Endothelial cell of umbilical vein (primary cell): ENCODE measurements around the gene GAPDH. TPM values are rescaled to one million over a fixed set of nuclear protein-coding genes. Genes with fewer than 3 reads are reported as not detected.
A peak's percentile ranks its signal among the peaks of the same experiment; 100 is the strongest.
"Not testable (repeated sequence)": the region's sequence is repeated elsewhere in the genome, so short reads cannot be mapped to it uniquely, and the experiment has no call there.

ENCODE experiments used
- BruUV-seq: library from RNA; stranded (reverse); fragments of 400-500 nt; replicated peaks from 2 replicates; lab custom pipeline; 2021; lab: Mats Ljungman, UMichigan
- CTCF ChIA-PET: fragments of 300-600, 350-600 bp; sonication (Branson Sonifier 250); formaldehyde crosslinking; loops from one replicate; lab custom pipeline; 2021; ENCODE audit warnings: antibody characterized with exemption, inconsistent platforms; lab: Charles Lee
- POLR2A ChIA-PET: fragments of 300-600, 350-600 bp; sonication (Branson Sonifier 250); formaldehyde crosslinking; loops from one replicate; lab custom pipeline; 2021; ENCODE audit warnings: antibody characterized with exemption, inconsistent platforms; lab: Charles Lee
- DNase-seq: peaks from one replicate; pipeline ENCODE4 v3.0.0-alpha.2; 2011; ENCODE audit warnings: low read depth, low spot score
- FAIRE-seq: peaks from 2 replicates; lab custom pipeline; 2011; peaks lifted over from hg19 to GRCh38; lab: Jason Lieb, UNC
- H2AFZ ChIP-seq: 2 replicates; pipeline ENCODE4 v1.6.0; 2012; ENCODE audit warnings: low read depth, low read length, control low read depth, inconsistent platforms
- H3K27ac ChIP-seq: 2 replicates; pipeline ENCODE4 v1.5.1; 2011; ENCODE audit warnings: low read depth, mild to moderate bottlenecking, control low read depth, low read length, moderate library complexity; ENCODE audit not compliant: insufficient read depth
- H3K27me3 ChIP-seq, 2 experiments: 2 replicates each; pipeline versions ENCODE4 v1.6.0 to v1.6.1; 2011; ENCODE audit warnings: low read length in 2 of 2, mixed read lengths in 1 of 2; ENCODE audit not compliant: control insufficient read depth in 2 of 2, insufficient read depth in 2 of 2
- H3K36me3 ChIP-seq, 2 experiments: 2 replicates in 1 of 2; 3 replicates in 1 of 2; pipeline ENCODE4 v1.5.1; 2011; ENCODE audit warnings: low read length in 2 of 2, mild to moderate bottlenecking in 1 of 2, moderate library complexity in 1 of 2; ENCODE audit not compliant: control insufficient read depth in 2 of 2, insufficient read depth in 2 of 2; ENCODE audit errors: extremely low read depth in 1 of 2
- H3K4me1 ChIP-seq: 3 replicates; pipeline ENCODE4 v1.5.1; 2011; ENCODE audit warnings: mild to moderate bottlenecking, low read length; ENCODE audit not compliant: control insufficient read depth, insufficient read depth; ENCODE audit errors: extremely low read depth
- H3K4me2 ChIP-seq: 2 replicates; pipeline ENCODE4 v1.6.1; 2011; ENCODE audit warnings: low read length, control low read depth, mixed read lengths; ENCODE audit not compliant: insufficient read depth
- H3K4me3 ChIP-seq, 3 experiments: fragments of 200-600 bp in 1 of 3; sonication (generic), shearing (Covaris generic) in 1 of 3; replicated peaks in 1 of 3; 2 replicates each; pipeline ENCODE4 v1.5.1; 2011 to 2016; ENCODE audit warnings: control low read depth in 3 of 3, low read length in 3 of 3, mild to moderate bottlenecking in 2 of 3, inconsistent platforms in 1 of 3, low read depth in 1 of 3, moderate library complexity in 1 of 3; ENCODE audit not compliant: insufficient read depth in 1 of 3
- H3K79me2 ChIP-seq: 2 replicates; pipeline ENCODE4 v1.6.0; 2012; ENCODE audit warnings: low read length, inconsistent platforms; ENCODE audit not compliant: control insufficient read depth, insufficient read depth
- H3K9ac ChIP-seq: replicated peaks from 2 replicates; pipeline ENCODE3; 2011; ENCODE audit warnings: low read length, control low read depth; ENCODE audit not compliant: insufficient read depth; ENCODE audit errors: extremely low read depth
- H3K9me1 ChIP-seq: replicated peaks from 3 replicates; pipeline ENCODE4 v1.6.0; 2011; ENCODE audit warnings: mild to moderate bottlenecking, low read length; ENCODE audit not compliant: control insufficient read depth, insufficient read depth; ENCODE audit errors: extremely low read depth
- H3K9me3 ChIP-seq: replicated peaks from 2 replicates; pipeline ENCODE4 v1.5.1; 2012; ENCODE audit warnings: low read length, inconsistent platforms; ENCODE audit not compliant: control insufficient read depth, insufficient read depth
- H4K20me1 ChIP-seq: replicated peaks from 2 replicates; pipeline ENCODE3; 2011; ENCODE audit warnings: mild to moderate bottlenecking, low read length; ENCODE audit not compliant: control insufficient read depth, insufficient read depth; ENCODE audit errors: extremely low read depth
- CTCF ChIP-seq, 2 donors: IDR thresholded peaks; 1 replicate in 1 of 2; 2 replicates in 1 of 2; pipeline ENCODE4 v1.5.1; 2011; ENCODE audit warnings: low read length in 2 of 2, mild to moderate bottlenecking in 2 of 2, moderate library complexity in 2 of 2, control low read depth in 1 of 2, inconsistent platforms in 1 of 2, low read depth in 1 of 2; ENCODE audit not compliant: insufficient read depth in 1 of 2; ENCODE audit errors: extremely low read depth in 1 of 2
- dilution Hi-C: fragments of 300-500 bp; cut with MboI; formaldehyde crosslinking; loops from one replicate; pipeline ENCODE4 v1.15.0; 2019; ENCODE audit warnings: low sequenced_read_pairs; ENCODE audit not compliant: extremely low pct_ligation_motif_present
- intact Hi-C: fragments of 100-400 bp; cut with micrococcal nuclease; formaldehyde crosslinking; loops from one replicate; pipeline ENCODE4 v1.10.0; 2022
- polyA plus RNA-seq, 4 experiments: library from polyadenylated mRNA; depleted of rRNA in 3 of 4; stranded (reverse) in 3 of 4; unstranded in 1 of 4; fragments of >200 nt; gene quantifications; 2 replicates each; pipeline versions ENCODE4 v1.2.1 to v1.2.3, GENCODE V29; 2011 to 2012; ENCODE audit warnings: missing spikeins in 1 of 4
- total RNA-seq: library from RNA; stranded (reverse); gene quantifications from 2 replicates; pipeline ENCODE4 v1.2.3, GENCODE V29; 2021

The GAPDH gene
- total and polyA plus RNA-seq, 2 donors (not counting 3 experiments of a cell fraction or from before 2014, with no cell fraction given): 4,648 to 8,748 TPM

GRCh38 chr12:6558014-6558760, 23.9 kb downstream of the GAPDH start:
- FAIRE-seq: peak; percentile 83
- not testable (repeated sequence) for DNase-seq, H3K27ac ChIP-seq

More at GRCh38 chr12:6558014-6558760, 23.9 kb downstream of the GAPDH start:
- H3K9me3 ChIP-seq, H3K27me3 ChIP-seq, H4K20me1 ChIP-seq, intact Hi-C loops, H3K4me2 ChIP-seq, H3K4me3 ChIP-seq, dilution Hi-C loops, BruUV-seq, H2AFZ ChIP-seq, H3K9me1 ChIP-seq, H3K9ac ChIP-seq: not testable (repeated sequence)
- Histone ChIP-seq H3K4me1 (peaks cover 20% of the 10 kb centered on the region), H3K36me3 (peaks cover 22 to 39% of the 10 kb centered on the region in 2 experiments), H3K79me2 (peaks cover 24% of the 10 kb centered on the region)
- ChIA-PET POLR2A (interaction anchor here (0.7 to 1.6 kb wide), 2 partner anchors 18 to 24 kb away, joined by 4 to 5 read pairs; partner anchors contain the start of gene GAPDH), CTCF (interaction anchor here (0.6 to 2.2 kb wide), 14 partner anchors 9 to 552 kb away, joined by 3 to 11 read pairs (median 3); partner anchors contain the start of gene ZNF384)
- TF ChIP-seq CTCF (IDR thresholded peaks at IDR 0.05; ENCODE audit: extremely low read depth in 1 of 2, insufficient read depth in 1 of 2, low read depth in 1 of 2, low read length in 2 of 2): peak; percentile 26 to 40
